ENCODE data around the gene AMD1.
"Not testable (repeated sequence)": the region's sequence is repeated elsewhere in the genome, so short reads cannot be mapped to it uniquely, and the experiment has no call there.

Gene AMD1

DNA sequence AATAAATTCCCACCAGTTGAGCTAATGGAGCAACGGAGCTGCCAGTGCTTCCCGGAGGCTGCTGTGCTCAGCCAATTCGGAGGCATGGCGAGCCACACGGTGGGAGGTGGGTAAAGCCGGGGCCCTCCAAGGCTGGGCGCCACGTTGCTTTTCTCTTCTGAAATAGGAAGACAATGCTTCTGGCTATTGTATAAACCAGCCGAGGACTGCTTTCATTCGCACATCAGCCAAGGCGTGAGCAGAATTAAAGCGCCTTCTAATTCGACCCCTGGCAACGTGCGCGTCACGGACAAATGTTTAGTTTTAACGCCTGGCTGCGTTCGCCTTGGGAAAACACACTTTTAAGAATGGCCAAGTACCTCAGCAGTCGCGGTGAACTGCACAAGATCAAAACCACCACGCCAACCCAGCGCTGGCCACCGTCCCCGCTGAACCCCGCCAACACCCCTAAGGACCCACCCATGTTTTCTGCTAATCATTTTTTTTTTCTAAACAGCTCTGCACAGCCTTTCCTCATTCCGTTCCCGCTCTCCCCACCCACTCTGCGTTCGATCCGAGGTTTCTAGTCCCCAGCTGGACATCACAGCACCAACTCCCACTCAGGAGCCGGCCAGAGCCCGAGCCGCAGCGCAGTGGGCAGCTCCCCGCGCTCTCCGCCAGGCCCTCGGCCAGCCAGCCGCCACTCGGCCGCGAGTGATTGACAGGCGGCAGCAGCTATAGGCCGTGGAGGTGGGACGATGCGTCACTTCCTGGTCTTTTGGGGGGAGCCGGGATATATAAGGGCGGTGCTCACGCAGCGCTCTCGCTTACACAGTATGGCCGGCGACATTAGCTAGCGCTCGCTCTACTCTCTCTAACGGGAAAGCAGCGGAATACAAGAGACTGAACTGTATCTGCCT is at the start of gene AMD1:
AMD1 (plus strand) TSS at position 805 of the 899 bp plus-strand sequence. CDS start 321 bp downstream, outside the sequence.
- peak; percentile 95 for DNase-seq

DNA sequence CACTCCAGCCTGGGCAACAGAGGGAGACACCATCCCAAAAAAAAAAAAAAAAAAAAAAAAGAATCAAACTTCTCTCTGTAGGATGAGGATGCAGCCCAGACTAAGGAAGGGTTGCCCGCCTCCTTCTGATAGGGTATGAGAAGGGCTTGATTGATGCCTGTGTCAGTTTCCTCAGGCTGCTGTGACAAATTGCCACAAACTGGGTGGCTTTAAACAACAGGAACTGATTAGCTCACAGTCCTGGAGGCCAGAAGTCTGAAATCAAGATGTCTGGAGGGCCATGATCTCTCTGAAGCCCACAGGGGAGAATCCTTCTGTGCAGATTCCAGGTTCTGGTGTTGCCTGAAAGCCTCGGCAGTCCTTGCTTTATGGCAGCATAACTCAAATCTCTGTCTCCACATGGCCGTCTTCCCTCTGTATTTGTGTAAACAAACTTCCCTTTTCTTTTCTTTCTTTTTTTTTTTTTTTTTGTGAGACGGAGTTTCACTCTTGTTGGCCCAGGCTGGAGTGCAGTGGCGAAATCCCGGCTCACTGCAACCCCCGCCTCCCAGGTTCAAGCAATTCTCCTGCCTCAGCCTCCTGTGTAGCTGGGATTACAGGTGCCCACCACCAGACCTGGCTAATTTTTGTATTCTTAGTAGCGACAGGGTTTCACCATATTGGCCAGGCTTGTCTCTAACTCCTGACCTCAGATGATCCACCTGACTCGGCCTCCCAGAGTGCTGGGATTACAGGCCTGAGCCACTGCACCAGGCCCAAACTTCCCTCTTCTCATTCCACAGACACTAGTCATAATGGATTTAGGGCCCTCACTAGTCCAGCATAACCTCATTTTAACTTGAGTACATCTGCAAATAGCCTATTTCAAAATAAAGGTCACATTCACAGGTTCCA is 48.1 kb upstream of the AMD1 start:
- no peak for DNase-seq

DNA sequence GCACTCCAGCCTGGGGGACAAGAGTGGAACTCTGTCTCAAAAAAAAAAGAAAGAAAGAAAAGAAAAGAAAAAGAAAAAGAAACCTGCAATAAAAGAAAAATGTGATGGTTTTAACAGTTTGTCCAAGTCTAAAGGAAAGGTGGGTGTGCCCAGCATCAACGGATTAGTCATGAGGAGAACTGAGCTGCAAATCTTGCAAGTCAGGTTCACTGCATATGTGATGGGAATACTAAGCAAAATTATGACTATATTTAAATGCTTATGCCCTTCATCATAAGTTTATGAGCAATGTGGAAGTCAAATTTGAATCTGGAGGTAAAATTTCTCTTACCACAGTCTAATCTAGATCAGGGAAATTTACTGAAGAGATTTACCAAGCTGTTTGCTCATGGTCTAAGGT is 46.2 kb upstream of the AMD1 start:
- DNase-seq = no peak

DNA sequence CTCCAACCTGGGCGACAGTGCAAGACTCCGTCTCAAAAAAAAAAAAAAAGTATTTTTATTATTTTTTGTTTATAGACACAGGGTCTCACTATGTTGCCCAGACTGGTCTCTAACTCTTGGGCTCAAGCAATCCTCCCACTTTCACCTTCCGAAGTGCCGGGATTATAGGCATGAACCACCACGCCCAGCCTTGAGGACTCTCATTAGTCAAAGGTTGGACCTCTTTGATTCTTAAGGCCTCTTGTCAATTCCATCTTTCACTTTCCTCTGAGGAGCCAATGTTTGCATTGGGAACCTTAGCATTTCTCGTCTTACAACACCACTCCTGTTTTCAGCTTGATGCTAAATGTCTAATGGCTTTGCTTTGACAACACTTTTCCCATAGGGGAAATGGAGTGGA is 43.2 kb upstream of the AMD1 start:
- no peak for DNase-seq

DNA sequence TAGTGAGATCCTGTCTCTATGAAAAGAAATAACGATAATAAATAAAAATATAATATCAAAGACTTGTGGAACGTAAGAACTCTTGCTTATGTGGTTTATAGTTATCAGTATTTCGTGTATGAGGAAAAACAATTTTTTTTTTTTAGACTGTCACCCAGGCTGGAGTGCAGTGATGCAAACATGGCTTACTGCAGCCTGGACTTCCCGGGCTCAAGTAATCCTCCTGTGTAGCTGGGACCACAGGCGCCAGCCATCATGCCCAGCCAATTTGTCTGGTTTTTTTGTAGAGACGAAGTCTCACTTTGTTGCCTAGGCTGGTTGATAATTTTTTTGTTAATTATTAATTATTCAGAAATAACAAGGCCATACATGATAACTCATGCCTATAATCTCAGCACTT is 40.8 kb upstream of the AMD1 start:
- DNase-seq = no peak

DNA sequence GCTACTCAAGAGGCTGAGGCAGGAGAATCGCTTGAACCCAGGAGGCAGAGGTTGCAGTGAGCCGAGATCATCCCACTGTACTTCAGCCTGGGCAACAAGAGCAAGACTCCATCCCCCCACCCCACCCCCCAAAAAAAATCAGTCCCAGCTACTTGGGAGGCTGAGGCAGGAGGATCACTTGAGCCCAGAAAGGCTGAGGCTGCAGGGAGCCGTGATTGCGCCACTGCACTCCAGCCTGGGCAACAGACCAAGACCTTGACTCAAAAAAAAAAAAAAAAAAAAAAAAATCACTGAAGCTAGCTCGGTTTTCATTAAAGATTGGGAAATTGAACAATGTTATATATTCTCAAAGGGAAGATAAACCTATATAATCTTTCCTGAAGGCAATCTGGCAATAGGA is 38.8 kb upstream of the AMD1 start:
- DNase-seq = not testable (repeated sequence)

DNA sequence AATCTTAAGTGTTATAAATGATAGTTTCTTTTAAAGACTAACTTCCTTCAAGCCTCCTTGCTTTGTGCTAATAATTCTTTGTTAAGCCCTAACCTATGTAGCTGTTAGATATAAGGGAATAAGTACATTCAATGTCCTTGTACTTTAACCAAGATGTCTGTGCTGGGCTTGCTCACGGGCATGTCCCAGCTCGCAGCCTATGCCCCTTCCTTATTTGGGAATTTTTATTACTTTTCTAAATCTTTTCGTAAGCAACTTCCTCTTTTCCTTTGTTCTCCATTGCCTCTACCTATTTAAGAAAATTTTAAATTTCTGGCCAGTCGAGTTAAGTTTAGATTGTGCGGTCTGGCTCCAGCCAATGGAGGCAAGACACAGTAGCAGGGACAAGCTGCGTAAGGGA is 33.3 kb upstream of the AMD1 start:
- DNase-seq = no peak

DNA sequence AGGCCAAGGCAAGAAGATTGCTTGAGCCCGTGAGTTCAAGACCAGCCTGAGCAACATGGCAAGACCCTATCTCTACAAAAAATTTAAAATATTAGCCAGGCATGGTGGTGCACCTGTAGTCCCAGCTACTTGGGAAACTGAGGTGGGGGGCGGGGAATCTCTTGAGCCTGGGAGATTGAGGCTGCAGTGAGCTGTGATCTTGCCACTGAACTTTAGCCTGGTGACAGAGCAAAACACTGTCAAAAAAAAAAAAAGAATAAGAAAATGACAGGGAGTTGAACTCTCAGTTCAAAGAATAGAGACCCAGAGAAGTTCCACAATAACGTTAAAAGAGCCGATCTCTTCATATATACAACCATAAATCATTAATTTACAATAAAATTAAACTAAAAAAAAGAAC is 24.8 kb upstream of the AMD1 start:
- no peak for DNase-seq

DNA sequence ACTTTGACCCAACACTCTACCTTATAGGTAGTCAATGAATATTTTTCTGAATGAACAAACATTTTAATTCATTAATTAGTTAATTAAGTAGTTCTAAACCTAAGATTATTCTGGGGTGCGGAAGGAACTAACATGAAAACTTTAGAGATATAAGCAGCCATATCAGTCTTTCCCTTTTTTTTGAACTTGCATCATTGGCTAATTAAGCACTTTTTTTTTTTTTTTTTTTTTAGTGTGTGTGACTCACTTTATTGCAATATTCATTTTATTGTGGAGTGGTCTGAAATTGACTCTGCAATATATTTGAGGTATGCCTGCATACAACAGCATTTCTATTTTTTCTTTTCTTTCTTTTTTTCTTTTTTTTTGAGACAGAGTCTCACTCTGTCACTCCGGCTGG is 21.8 kb upstream of the AMD1 start:
- DNase-seq = no peak

DNA sequence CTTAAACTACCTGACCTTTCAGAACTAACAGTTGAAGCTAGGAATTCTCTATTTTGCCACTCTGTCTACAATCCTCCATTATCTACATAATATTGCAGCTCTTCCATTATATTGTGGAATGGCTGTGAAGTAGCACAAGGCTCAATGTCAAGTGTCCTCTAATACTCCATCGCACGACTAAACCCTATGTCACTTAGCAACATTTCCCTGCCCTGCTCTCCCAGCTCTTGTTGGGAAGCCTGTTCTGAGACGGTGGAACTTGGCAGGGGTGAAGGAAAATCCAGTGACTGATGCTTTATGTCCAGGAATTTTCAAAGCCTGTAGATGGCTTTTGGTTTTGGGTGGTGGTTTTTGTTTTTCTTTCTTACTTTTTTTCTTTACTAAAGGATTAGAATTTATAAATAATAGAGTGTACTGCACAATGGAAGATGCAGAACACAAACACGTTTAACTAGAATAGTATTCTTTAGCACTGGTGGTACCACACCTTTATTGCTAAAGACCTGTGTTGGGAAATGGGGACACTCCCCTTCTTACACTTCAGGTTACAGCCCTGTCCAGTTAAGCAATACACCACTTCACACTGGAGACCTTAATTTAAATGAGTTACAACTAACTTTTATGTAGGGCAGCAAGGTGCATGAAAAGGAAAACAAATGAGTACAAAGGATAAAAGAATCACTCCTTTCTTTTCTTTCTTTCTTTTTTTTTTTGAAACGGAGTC is 20.7 kb upstream of the AMD1 start:
- no peak for DNase-seq

DNA sequence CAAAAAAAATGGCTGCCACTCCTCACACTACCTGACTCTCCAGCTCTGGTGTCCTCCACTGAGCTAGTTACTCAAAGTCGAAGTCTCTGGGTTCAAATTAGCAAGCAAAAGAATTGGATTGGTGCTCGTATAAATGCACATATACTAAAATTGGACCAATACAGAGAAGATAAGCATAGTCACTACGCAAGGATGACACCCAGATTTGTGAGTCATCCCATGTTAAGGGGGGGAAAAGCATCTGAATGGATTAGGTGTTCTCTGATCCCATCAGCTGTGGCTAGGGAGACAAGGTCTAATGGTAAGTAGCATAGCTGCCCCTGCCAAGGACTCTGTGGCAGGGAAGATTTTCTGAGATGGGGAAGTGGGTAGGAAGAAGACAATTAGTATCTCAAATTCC is 18.3 kb upstream of the AMD1 start:
- no peak for DNase-seq

DNA sequence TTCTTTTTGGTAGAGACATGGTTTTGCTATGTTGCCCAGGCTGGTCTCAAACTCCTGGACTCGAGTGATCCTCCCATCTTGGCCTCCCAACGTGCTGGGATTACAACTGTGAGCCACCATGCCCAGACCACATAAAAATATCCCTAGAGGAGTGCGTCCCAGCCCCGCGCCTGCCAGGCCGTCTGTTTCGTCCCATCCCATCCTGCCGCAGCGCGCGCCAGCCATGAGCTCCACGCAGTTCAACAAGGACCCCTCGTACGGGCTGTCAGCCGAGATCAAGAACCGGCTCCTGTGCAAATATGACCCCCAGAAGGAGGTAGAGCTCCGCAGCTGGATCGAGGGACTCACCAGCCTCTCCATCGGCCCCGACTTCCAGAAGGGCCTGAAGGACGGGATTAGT is 16.6 kb upstream of the AMD1 start:
- no peak for DNase-seq

DNA sequence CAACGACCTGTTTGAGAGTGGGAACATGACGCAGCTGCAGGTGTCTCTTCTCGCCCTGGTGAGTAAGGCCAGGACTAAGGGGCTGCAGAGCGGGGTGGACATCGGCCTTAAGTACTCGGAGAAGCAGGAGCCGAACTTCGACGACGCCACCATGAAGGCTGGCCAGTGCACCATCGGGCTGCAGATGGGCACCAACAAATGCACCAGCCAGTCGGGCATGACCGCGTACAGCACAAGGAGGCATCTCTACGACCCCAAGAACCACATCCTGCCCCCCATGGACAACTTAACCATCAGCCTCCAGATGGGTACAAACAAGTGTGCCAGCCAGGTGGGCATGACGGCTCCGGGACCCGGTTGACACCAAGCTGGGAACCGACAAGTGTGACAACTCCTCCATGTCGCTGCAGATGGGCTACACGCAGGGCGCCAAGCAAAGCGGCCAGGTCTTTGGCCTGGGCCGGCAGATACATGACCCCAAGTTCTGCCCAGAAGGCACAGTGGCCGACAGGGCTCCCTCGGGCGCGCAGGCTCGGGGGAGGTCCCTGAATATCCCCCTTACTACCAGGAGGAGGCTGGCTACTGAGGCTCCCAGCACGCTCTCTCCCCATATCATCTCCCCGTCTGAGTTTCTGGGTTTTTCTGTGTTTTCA is 15.9 kb upstream of the AMD1 start:
- DNase-seq = no peak

DNA sequence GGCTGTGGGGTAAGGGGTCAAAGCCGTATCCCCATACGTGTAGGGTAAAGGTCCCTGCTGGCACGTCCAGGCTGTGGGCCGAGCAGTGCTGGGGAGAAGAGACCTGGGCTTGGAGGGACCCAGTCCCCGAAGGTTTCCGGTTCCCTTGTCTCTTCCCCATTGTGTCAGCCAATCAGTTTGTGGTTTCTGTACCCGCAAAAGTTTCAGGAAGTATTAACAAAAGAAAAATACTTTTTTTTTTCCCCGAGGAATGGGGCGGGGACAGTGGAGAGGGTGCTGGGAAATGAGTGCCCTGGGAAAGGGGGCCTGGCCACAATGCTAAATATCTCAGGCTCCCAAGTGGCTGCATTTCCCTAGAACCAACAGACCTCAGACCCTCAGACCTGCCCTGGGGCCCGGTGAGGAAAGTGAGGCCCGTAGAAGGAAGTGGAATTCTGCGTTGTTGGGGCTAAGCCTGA is 15.2 kb upstream of the AMD1 start:
- DNase-seq = no peak

DNA sequence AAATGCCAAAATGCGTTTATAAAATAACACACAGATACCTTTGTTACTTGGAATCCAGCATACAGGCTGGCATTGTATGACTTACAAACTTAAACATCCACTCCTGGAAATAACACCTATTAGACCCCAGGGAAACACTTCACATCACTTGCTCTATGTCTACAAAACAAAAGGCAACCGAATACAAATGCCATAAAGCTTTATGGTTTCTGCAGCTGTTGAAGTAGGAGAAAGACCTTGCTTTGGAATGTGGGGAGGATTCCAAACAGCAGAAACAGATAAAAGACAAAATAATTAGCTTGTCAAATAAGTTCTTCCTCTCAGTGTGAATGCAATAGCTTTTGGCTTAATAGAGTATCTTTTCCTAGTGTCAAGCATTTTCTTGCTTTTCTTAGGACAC is 9.8 kb upstream of the AMD1 start:
- no peak for DNase-seq

DNA sequence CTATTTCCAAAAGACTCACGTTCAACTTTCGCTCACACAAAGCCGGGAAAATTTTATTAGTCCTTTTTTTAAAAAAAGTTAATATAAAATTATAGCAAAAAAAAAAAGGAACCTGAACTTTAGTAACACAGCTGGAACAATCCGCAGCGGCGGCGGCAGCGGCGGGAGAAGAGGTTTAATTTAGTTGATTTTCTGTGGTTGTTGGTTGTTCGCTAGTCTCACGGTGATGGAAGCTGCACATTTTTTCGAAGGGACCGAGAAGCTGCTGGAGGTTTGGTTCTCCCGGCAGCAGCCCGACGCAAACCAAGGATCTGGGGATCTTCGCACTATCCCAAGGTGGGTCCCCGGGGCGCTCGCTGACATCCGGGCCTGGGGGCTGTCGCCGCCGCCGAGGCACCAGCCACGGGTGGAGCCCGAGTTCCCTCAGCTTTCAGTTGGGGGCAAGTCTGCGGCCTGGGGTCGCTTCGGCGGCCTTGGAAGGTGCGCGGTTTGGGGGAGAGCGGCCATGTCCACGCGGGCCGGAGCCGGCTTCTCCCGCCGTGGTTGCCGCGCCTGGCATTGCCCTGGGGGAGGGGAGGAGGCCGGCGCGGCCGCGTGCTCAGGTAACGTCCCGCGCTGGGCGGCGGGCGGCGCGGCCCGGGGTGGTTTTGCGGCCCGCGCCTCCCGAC is 429 bp downstream of the AMD1 start:
- DNase-seq = no peak

DNA sequence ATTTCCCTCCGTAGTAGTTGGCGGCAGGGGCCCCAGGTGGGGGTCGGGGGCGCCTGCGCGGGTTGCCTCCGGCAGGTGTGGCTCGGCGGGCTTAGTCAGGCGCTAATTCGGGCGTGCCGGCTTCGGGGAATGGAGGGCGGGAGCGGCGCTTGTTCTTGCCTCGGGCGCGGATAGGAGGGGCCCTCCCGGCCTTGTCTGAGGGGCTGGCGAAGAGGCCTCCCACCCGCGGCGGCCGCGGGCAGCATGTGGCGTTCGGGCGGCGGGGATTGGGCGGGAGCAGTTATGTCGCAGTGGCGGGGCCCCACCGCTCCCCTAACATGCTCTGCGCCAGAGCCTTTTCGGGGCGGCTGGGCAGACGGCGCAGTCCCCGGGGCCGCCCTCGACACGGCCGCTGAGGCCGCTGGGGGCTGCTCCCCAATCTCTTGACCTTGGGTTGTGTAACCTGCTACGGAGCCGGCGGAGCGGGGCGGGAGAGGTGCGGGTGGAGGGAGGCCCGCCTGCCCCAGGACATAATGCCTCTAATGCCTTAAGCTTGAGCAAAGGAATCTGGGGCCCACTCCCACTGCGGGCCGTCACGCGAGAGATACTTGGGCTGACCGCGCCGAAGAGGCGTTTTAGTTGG is 1.1 kb downstream of the AMD1 start:
- peak; percentile 69 for DNase-seq

DNA sequence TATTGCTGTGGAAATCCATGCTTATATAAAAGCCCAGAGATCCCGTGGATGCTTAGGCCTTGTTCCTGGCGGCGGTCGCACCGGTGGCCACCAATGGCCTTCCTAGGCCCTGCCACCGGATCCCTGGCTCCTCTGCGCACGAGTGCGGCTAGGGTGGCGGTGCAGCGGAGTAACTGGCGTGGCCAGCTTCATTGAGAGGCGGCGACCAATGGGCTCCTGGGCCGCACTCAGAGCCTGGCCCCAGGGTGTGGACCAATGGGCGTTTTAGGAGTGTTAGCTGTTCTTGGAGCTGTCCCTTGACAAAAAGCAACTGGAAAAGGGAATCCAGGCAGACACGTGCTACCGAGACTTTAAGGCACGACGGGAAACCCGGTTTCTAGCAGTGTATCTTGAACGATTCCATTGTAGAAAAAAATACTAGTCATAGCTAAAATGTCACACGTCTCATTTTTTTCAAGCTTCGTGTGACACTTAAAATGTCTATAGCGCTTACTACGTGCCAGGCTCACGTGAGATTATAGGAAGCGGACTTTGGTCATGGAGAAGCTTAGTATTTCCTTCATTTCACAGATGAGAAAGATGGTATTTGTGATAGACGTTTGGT is 1.7 kb downstream of the AMD1 start:
- peak; percentile 49 for DNase-seq

DNA sequence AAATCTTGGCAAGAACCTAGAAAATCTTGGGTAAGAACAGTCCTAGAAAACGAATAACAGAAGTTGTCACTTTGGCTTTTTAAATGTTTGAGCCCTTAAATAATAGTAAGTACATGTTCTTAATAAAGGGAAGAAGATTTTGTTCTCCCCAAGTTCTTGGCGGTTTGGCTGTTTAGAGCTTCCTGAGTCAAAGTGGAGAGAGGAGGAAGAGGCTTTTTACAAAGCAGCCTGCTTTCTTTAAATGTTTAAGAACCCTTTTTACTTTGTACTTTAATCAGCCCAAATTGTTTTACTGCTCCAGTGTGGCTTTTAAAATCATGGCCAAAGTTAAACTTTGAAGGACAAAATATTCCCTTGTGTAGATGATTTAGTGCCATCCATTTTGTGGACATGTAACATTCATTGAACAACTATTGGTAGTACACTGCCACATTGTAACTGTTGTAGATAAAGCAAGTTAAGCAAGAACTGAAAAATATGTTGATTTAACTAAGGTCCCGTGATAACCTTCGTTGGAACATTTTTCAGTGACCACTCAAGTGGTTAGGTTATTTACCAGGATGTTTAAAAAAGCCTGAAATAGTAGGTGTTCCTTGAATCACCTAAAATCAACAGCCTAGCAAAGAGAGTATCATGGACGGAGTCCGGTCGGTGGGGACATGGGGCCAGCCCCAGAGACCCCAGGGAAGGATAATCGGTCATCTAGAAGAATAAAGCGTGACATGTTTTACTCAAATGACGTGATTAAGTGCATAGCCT is 2.4 kb downstream of the AMD1 start:
- no peak for DNase-seq

DNA sequence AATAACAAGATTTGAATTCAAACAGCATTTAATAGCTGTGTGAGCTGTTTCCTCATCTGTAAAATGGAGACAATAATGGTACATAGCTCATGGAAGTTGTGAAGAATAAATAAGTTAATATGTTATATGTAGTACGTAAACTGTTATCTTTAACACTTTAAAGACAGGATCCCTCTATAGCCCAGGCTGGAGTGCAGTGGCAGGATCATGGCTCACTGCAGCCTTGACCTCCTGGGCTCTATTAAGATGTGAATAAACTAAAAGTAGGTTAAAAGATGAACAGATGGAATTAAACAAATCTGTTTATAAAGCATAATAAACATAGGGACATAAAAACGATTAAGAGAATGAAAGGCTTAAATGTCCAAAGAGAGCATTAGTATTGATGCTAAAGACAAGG is 3.0 kb downstream of the AMD1 start:
- DNase-seq = no peak

Measured in activated CD4-positive, alpha-beta T cell treated with anti-CD3 and anti-CD28 coated beads, Interleukin-2, amount 50 U/mL, for 1 hour (primary cell).